MM.1S (cell line): Measurements from ENCODE around the gene UPK3BL2.
"Not testable (repeated sequence)": the region's sequence is repeated elsewhere in the genome, so short reads cannot be mapped to it uniquely, and the experiment has no call there.

Experiments used
- DNase-seq: peaks from one replicate; pipeline ENCODE4 v3.0.0-alpha.2; 2015
- H2AFZ ChIP-seq: fragments of 300-600 bp; sonication (generic); 2 replicates; pipeline ENCODE4 v1.6.0; 2016; ENCODE audit warnings: antibody characterized with exemption, low read length
- H3F3A ChIP-seq: fragments of 300-600 bp; sonication (generic); 2 replicates; pipeline ENCODE4 v1.6.1; 2016; ENCODE audit warnings: mild to moderate bottlenecking, antibody characterized with exemption, low read length, moderate library complexity, mixed read lengths; ENCODE audit not compliant: insufficient read depth
- H3K27ac ChIP-seq: fragments of 300-600 bp; sonication (generic); 2 replicates; pipeline ENCODE4 v1.5.1; 2016; ENCODE audit warnings: mild to moderate bottlenecking, low read length
- H3K27me3 ChIP-seq: fragments of 300-600 bp; sonication (generic); replicated peaks from 2 replicates; pipeline ENCODE4 v1.6.0; 2016; ENCODE audit warnings: low read length; ENCODE audit not compliant: insufficient read depth
- H3K36me3 ChIP-seq: fragments of 300-600 bp; sonication (generic); replicated peaks from 2 replicates; pipeline ENCODE4 v1.6.1; 2016; ENCODE audit warnings: mild to moderate bottlenecking, low read length, mixed read lengths; ENCODE audit not compliant: insufficient read depth
- H3K4me1 ChIP-seq: fragments of 300-600 bp; sonication (generic); 2 replicates; pipeline ENCODE4 v1.6.1; 2016; ENCODE audit warnings: low read length, mixed read lengths
- H3K4me2 ChIP-seq: fragments of 300-600 bp; sonication (generic); 2 replicates; pipeline ENCODE4 v1.6.0; 2016; ENCODE audit warnings: low read depth, low read length
- H3K4me3 ChIP-seq: fragments of 300-600 bp; sonication (generic); 2 replicates; pipeline ENCODE4 v1.5.1; 2016; ENCODE audit warnings: low read length, mixed read lengths
- H3K79me2 ChIP-seq: fragments of 300-600 bp; sonication (generic); 2 replicates; pipeline ENCODE4 v1.6.1; 2016; ENCODE audit warnings: mixed run types, low read length, mixed read lengths
- H3K9ac ChIP-seq: fragments of 300-600 bp; sonication (generic); 2 replicates; pipeline ENCODE4 v1.6.1; 2016; ENCODE audit warnings: low read length, mixed read lengths
- H3K9me2 ChIP-seq: fragments of 300-600 bp; sonication (generic); replicated peaks from 2 replicates; pipeline ENCODE4 v1.6.1; 2016; ENCODE audit warnings: mild to moderate bottlenecking, low read length, mixed read lengths; ENCODE audit not compliant: insufficient read depth
- H3K9me3 ChIP-seq: fragments of 300-600 bp; sonication (generic); replicated peaks from 2 replicates; pipeline ENCODE4 v1.6.1; 2016; ENCODE audit warnings: mild to moderate bottlenecking, low read length, mixed read lengths; ENCODE audit not compliant: insufficient read depth
- H4K20me1 ChIP-seq: fragments of 300-600 bp; sonication (generic); 2 replicates; pipeline ENCODE4 v1.6.1; 2016; ENCODE audit warnings: mild to moderate bottlenecking, low read length, moderate library complexity, mixed read lengths; ENCODE audit not compliant: insufficient read depth
- TF ChIP-seq, protein P1 (sequence below): fragments of 300-600 bp; sonication (generic); IDR thresholded peaks from 2 replicates; pipeline ENCODE4 v1.5.1; 2016; ENCODE audit warnings: antibody characterized with exemption, low read length, mixed read lengths

The UPK3BL2 gene

DNA sequence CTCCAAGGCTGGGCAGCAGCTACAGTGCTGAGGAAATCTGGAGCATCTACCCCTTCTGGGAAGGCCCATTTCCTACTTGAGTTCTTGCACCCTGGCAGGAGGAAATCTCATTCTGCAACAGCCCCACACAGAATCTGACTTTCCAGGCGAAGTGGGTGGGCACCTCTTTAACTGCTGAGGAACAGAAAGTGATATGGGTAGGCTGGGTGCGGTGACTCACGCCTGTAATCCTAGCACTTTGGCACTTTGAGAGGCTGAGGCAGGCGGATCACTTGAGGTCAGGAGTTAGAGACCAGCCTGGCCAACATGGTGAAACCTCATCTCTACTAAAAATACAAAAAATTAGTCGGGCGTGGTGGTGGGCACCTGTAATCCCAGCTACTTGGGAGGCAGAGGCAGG is 31.1 kb upstream of the UPK3BL2 start:
- not testable (repeated sequence) for H3K27ac ChIP-seq, H3K4me3 ChIP-seq, H3K36me3 ChIP-seq, H3K4me1 ChIP-seq, H3K9me2 ChIP-seq, H3F3A ChIP-seq, DNase-seq, H3K9ac ChIP-seq, H3K27me3 ChIP-seq, H3K4me2 ChIP-seq, H3K9me3 ChIP-seq, H3K79me2 ChIP-seq, H2AFZ ChIP-seq, H4K20me1 ChIP-seq

DNA sequence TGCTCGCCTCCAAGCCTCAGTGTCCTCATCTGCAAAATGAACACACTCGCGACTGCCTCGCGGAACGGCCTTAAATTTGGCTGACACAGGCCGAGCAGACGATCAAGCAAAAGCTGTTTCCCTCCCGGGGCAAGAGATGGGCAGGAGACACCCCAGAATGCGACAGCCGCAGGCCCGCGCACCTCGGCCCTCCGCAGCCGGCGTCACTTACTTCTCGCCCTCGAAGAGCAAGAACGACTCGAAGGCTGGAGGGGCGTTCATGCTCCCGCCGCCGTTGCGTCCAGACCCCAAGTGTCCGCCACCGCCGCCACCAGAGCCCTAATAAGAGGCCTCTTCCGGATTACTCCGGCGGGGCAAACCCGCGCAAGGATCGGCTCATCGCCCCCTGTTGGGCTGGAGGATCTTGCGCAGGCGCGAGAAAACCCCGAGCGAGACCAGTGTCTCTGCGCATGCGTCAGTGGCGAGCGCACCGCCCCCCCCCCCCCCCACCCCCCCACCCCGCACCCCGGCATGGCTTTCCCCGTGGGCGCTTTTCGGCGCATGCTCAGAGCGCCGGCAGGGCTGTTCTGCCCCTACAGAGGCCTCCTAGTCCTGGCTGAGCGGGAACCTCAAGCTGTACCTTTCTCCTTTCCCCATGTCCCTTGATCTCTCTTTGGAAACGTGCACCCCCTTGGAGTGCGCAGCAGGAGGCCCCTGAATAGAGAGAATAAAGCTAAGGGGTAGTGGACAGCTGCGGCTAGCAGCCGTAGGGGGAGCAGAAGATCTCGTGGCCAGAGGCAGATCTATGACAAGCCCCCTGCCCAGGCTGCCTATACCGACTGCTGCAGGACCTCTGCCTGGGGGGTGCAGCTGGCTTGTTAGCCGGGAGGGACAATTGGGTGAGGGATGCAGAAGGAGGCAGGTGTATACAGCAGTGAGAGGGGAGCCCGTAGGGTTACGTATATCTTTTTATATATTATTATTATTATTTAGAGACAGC is 29.1 kb upstream of the UPK3BL2 start, which contains the start of gene POLR2J3:
TSS of gene POLR2J3 (minus strand) at position 323 of the 979 bp plus-strand sequence. CDS start at position 261, 62 bp downstream.
- not testable (repeated sequence) for H3K4me2 ChIP-seq, H3K9me3 ChIP-seq, H3K9me2 ChIP-seq, H4K20me1 ChIP-seq, H3K36me3 ChIP-seq, H3K79me2 ChIP-seq, H3K27me3 ChIP-seq, H3K4me1 ChIP-seq, H3K27ac ChIP-seq, H3F3A ChIP-seq
- peak; percentile 97 for DNase-seq
- TF ChIP-seq, protein P1, sequence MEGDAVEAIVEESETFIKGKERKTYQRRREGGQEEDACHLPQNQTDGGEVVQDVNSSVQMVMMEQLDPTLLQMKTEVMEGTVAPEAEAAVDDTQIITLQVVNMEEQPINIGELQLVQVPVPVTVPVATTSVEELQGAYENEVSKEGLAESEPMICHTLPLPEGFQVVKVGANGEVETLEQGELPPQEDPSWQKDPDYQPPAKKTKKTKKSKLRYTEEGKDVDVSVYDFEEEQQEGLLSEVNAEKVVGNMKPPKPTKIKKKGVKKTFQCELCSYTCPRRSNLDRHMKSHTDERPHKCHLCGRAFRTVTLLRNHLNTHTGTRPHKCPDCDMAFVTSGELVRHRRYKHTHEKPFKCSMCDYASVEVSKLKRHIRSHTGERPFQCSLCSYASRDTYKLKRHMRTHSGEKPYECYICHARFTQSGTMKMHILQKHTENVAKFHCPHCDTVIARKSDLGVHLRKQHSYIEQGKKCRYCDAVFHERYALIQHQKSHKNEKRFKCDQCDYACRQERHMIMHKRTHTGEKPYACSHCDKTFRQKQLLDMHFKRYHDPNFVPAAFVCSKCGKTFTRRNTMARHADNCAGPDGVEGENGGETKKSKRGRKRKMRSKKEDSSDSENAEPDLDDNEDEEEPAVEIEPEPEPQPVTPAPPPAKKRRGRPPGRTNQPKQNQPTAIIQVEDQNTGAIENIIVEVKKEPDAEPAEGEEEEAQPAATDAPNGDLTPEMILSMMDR: peak; percentile 37
- Histone ChIP-seq H3K4me3 (peak within 1 kb of the TSS; percentile 81), H3K9ac (peak within 1 kb of the TSS; percentile 82), H2AFZ (peak within 1 kb of the TSS; percentile 95)

GRCh38 chr7:102568620-102569019 is 25.1 kb upstream of the UPK3BL2 start:
- not testable (repeated sequence) for H3K27me3 ChIP-seq, H3K27ac ChIP-seq, H3K9me3 ChIP-seq, H3K4me1 ChIP-seq, H3K79me2 ChIP-seq, H3F3A ChIP-seq, H3K9me2 ChIP-seq, H3K4me3 ChIP-seq, H3K9ac ChIP-seq, H4K20me1 ChIP-seq, H3K4me2 ChIP-seq, H2AFZ ChIP-seq, DNase-seq, H3K36me3 ChIP-seq

DNA sequence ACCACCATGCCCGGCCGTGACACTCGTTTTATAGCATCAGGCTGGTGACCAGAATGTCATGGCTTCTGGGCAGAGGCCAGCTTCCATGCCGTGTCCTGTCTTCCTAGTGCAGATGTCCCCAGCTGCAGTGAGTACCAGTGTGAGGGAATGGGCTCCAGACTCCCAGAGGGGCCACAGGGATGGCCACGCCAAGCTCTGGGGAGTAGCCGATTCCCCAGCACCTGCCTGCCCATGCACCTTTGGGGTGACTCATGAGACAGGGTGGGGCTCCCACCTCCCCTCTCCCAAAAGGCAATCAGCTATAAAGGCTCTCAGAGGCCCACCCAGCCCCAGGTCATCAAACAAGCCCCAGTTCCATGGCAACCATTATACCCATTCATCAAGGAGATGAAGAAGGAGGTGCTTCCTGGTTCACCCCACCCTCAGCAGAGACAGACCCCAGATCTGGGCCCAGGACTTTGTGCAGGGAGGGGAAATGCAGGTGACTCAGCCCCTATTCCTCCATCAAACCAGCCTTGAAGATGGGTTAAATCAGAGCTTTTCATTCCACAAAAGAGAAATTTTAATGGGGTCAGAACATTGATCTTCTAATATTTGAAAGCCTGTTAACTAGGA is 7.4 kb upstream of the UPK3BL2 start, which contains the start of gene SPDYE2:
TSS of gene SPDYE2 (plus strand) at position 419 of the 615 bp plus-strand sequence. CDS start 2,030 bp downstream, outside the sequence.
- not testable (repeated sequence) for H3K4me2 ChIP-seq, H3K36me3 ChIP-seq, H3K9me3 ChIP-seq, H3K79me2 ChIP-seq, DNase-seq, H3F3A ChIP-seq, H3K9ac ChIP-seq, H3K4me1 ChIP-seq, H3K27me3 ChIP-seq, H3K9me2 ChIP-seq, H3K27ac ChIP-seq, H3K4me3 ChIP-seq, H2AFZ ChIP-seq, H4K20me1 ChIP-seq

GRCh38 chr7:102546353-102546752 is 2.9 kb upstream of the UPK3BL2 start:
- DNase-seq, H3K9ac ChIP-seq, H3K27me3 ChIP-seq, H3K27ac ChIP-seq, H2AFZ ChIP-seq, H3K4me1 ChIP-seq, H3K9me2 ChIP-seq, H4K20me1 ChIP-seq, H3K9me3 ChIP-seq, H3K4me3 ChIP-seq, H3F3A ChIP-seq, H3K36me3 ChIP-seq, H3K4me2 ChIP-seq, H3K79me2 ChIP-seq: not testable (repeated sequence)

DNA sequence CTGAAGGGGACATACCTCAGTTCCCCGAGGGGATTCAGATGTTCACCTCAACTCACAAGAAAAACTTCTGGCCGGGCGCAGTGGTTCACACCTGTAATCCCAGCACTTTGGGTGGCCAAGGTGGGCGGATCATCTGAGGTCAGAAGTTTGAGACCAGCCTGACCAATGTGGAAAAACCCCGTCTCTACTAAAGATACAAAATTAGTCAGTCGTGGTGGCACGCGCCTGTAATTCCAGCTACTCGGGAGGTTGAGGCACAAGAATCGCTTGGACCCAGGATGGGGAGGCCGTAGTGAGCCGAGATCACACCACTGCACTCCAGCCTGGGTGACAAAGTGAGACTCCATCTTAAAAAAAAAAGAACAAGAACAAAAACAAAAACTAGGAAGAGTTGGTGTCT is 1.8 kb upstream of the UPK3BL2 start:
- not testable (repeated sequence) for H3K79me2 ChIP-seq, H3K9me3 ChIP-seq, H3K4me3 ChIP-seq, H3K4me2 ChIP-seq, H4K20me1 ChIP-seq, DNase-seq, H3F3A ChIP-seq, H2AFZ ChIP-seq, H3K36me3 ChIP-seq, H3K27me3 ChIP-seq, H3K27ac ChIP-seq, H3K9me2 ChIP-seq, H3K9ac ChIP-seq, H3K4me1 ChIP-seq

- H3K4me3 ChIP-seq, DNase-seq, H2AFZ ChIP-seq, H3K9me2 ChIP-seq, H3K9me3 ChIP-seq, H4K20me1 ChIP-seq, H3K4me2 ChIP-seq, H3K9ac ChIP-seq, H3K79me2 ChIP-seq, H3K4me1 ChIP-seq, H3K27ac ChIP-seq, H3F3A ChIP-seq, H3K36me3 ChIP-seq, H3K27me3 ChIP-seq: not testable (repeated sequence)
Observed at GRCh38 chr7:102544372-102544771, 876 bp upstream of the UPK3BL2 start.
